BLaER1 treated with 17β-estradiol and CSF1 and Interleukin-3, amounts not matched to agents 10 nM and 100 nM (cell line): Measurements from ENCODE around the gene BLACAT1.
A peak's percentile ranks its signal among the peaks of the same experiment; 100 is the strongest.

ENCODE experiments used
- H3K27ac ChIP-seq, 11 experiments: shearing (Covaris generic); formaldehyde crosslinking; 2 replicates each; pipeline ENCODE4 v1.8.1; 2022
- H3K27me3 ChIP-seq, 11 experiments: shearing (Covaris generic); formaldehyde crosslinking; 2 replicates each; pipeline ENCODE4 v1.8.1; 2022
- H3K36me3 ChIP-seq, 11 experiments: shearing (Covaris generic); formaldehyde crosslinking; 2 replicates each; pipeline ENCODE4 v1.8.1; 2022
- H3K4me1 ChIP-seq, 10 experiments: shearing (Covaris generic); formaldehyde crosslinking; 2 replicates each; pipeline ENCODE4 v1.8.1; 2022
- H3K4me2 ChIP-seq, 11 experiments: shearing (Covaris generic); formaldehyde crosslinking; 2 replicates each; pipeline ENCODE4 v1.8.1; 2022
- H3K4me3 ChIP-seq, 10 experiments: shearing (Covaris generic); formaldehyde crosslinking; 2 replicates each; pipeline ENCODE4 v1.8.1; 2022
- H3K9ac ChIP-seq, 11 experiments: shearing (Covaris generic); formaldehyde crosslinking; 2 replicates each; pipeline ENCODE4 v1.8.1; 2022
- H3K9me3 ChIP-seq, 11 experiments: shearing (Covaris generic); formaldehyde crosslinking; replicated peaks in 1 of 11; 2 replicates each; pipeline ENCODE4 v1.8.1; 2022
- H4K20me1 ChIP-seq, 11 experiments: shearing (Covaris generic); formaldehyde crosslinking; 2 replicates each; pipeline ENCODE4 v1.8.1; 2022
- Cebpa-rat ChIP-seq, 11 experiments: shearing (Covaris generic); IDR thresholded peaks; 2 replicates each; pipeline ENCODE4 v1.8.1; 2022

The BLACAT1 gene

GRCh38 chr1:205497351-205497750 is 41.5 kb upstream of the BLACAT1 start:
- TF ChIP-seq Cebpa-rat (IDR thresholded peaks at IDR 0.05) = no peak
- no peak overlapping the region for H3K4me2 ChIP-seq
- H3K27me3 ChIP-seq = no peaks in the 10 kb centered on the region
- H3K4me3 ChIP-seq = no peak overlapping the region
- H3K27ac ChIP-seq = no peak overlapping the region
- no peaks in the 10 kb centered on the region for H3K36me3 ChIP-seq
- no peak overlapping the region for H3K9ac ChIP-seq
- peaks cover 0 to 12% (median 0%) of the 10 kb centered on the region in 11 experiments; a peak in 4 of 22 replicates for H4K20me1 ChIP-seq
- H3K4me1 ChIP-seq = peaks cover 11 to 33% (median 24%) of the 10 kb centered on the region in 10 experiments
- no peaks in the 10 kb centered on the region for H3K9me3 ChIP-seq

GRCh38 chr1:205496661-205497060 is 40.8 kb upstream of the BLACAT1 start:
- Histone ChIP-seq H3K9me3 (no peaks in the 10 kb centered on the region), H3K4me2 (no peak overlapping the region), H3K9ac (no peak overlapping the region), H4K20me1 (peaks cover 0 to 12% (median 0%) of the 10 kb centered on the region in 11 experiments; a peak in 4 of 22 replicates), H3K27me3 (no peaks in the 10 kb centered on the region), H3K27ac (no peak overlapping the region), H3K4me1 (peaks cover 18 to 39% (median 28%) of the 10 kb centered on the region in 10 experiments), H3K36me3 (no peaks in the 10 kb centered on the region), H3K4me3 (no peak overlapping the region)
- TF ChIP-seq Cebpa-rat (IDR thresholded peaks at IDR 0.05) = no peak

- TF ChIP-seq Cebpa-rat (IDR thresholded peaks at IDR 0.05) = no peak
- no peak overlapping the region for H3K4me3 ChIP-seq
- no peak overlapping the region for H3K9ac ChIP-seq
- no peak overlapping the region for H3K4me2 ChIP-seq
- peaks cover 18 to 29% (median 23%) of the 10 kb centered on the region in 10 experiments for H3K4me1 ChIP-seq
- H3K36me3 ChIP-seq = no peaks in the 10 kb centered on the region
- H4K20me1 ChIP-seq = peaks cover 0 to 12% (median 0%) of the 10 kb centered on the region in 11 experiments; a peak in 4 of 22 replicates
- H3K9me3 ChIP-seq = no peaks in the 10 kb centered on the region
- no peak overlapping the region for H3K27ac ChIP-seq
- H3K27me3 ChIP-seq = no peaks in the 10 kb centered on the region
These were observed 39.5 kb upstream of the BLACAT1 start for GRCh38 chr1:205495237-205495823.

- TF ChIP-seq Cebpa-rat (IDR thresholded peaks at IDR 0.05) = no peak
- H4K20me1 ChIP-seq = peaks cover 0 to 19% (median 0%) of the 10 kb centered on the region in 11 experiments; a peak in 4 of 22 replicates
- no peak overlapping the region for H3K27ac ChIP-seq
- H3K4me2 ChIP-seq = peak overlapping the region in 5 of 11 experiments; percentile 70 to 88 (median 82); a peak in 10 of 22 replicates
- H3K4me1 ChIP-seq = peaks cover 18 to 26% (median 23%) of the 10 kb centered on the region in 10 experiments
- no peak overlapping the region for H3K4me3 ChIP-seq
- H3K9me3 ChIP-seq = no peaks in the 10 kb centered on the region
- no peaks in the 10 kb centered on the region for H3K36me3 ChIP-seq
- peaks cover 0 to 5% (median 0%) of the 10 kb centered on the region in 11 experiments; a peak in 1 of 22 replicates for H3K27me3 ChIP-seq
- H3K9ac ChIP-seq = no peak overlapping the region
These were observed 38.3 kb upstream of the BLACAT1 start for GRCh38 chr1:205494115-205494514.

- Histone ChIP-seq H3K4me2 (peak overlapping the region; percentile 42 to 88 (median 77)), H3K27ac (peak overlapping the region in 2 of 11 experiments; percentile 14 to 18; a peak in 1 of 22 replicates), H3K27me3 (peaks cover 0 to 5% (median 0%) of the 10 kb centered on the region in 11 experiments; a peak in 1 of 22 replicates), H3K36me3 (no peaks in the 10 kb centered on the region), H3K4me1 (peaks cover 18 to 26% (median 23%) of the 10 kb centered on the region in 10 experiments), H3K4me3 (peak overlapping the region in 1 of 10 experiments; percentile 19; a peak in 1 of 20 replicates), H3K9me3 (no peaks in the 10 kb centered on the region), H3K9ac (peak overlapping the region in 2 of 11 experiments; percentile 18 to 23; a peak in 2 of 22 replicates), H4K20me1 (peaks cover 0 to 19% (median 0%) of the 10 kb centered on the region in 11 experiments; a peak in 4 of 22 replicates)
- no peak for TF ChIP-seq Cebpa-rat (IDR thresholded peaks at IDR 0.05)
These were observed 37.6 kb upstream of the BLACAT1 start for GRCh38 chr1:205493241-205494085.

- peak overlapping the region in 2 of 11 experiments; percentile 18 to 23; a peak in 2 of 22 replicates for H3K9ac ChIP-seq
- H3K27me3 ChIP-seq = peaks cover 0 to 5% (median 0%) of the 10 kb centered on the region in 11 experiments; a peak in 1 of 22 replicates
- peak overlapping the region in 2 of 11 experiments; percentile 14 to 18; a peak in 1 of 22 replicates for H3K27ac ChIP-seq
- peak overlapping the region; percentile 42 to 88 (median 77) for H3K4me2 ChIP-seq
- H3K9me3 ChIP-seq = no peaks in the 10 kb centered on the region
- H3K4me1 ChIP-seq = peaks cover 18 to 26% (median 23%) of the 10 kb centered on the region in 10 experiments
- no peak for TF ChIP-seq Cebpa-rat (IDR thresholded peaks at IDR 0.05)
- H4K20me1 ChIP-seq = peaks cover 0 to 19% (median 0%) of the 10 kb centered on the region in 11 experiments; a peak in 4 of 22 replicates
- no peaks in the 10 kb centered on the region for H3K36me3 ChIP-seq
- peak overlapping the region in 1 of 10 experiments; percentile 19; a peak in 1 of 20 replicates for H3K4me3 ChIP-seq
These were observed 36.9 kb upstream of the BLACAT1 start for GRCh38 chr1:205492774-205493173.

GRCh38 chr1:205492201-205492667 is 36.4 kb upstream of the BLACAT1 start:
- H3K9me3 ChIP-seq = no peaks in the 10 kb centered on the region
- no peak for TF ChIP-seq Cebpa-rat (IDR thresholded peaks at IDR 0.05)

GRCh38 chr1:205491794-205492193 is 35.9 kb upstream of the BLACAT1 start:
- H3K27ac ChIP-seq = no peak overlapping the region
- H3K36me3 ChIP-seq = no peaks in the 10 kb centered on the region
- no peak overlapping the region for H3K9ac ChIP-seq
- peak overlapping the region in 8 of 11 experiments; percentile 42 to 84 (median 72); a peak in 9 of 22 replicates for H3K4me2 ChIP-seq
- H4K20me1 ChIP-seq = peaks cover 0 to 23% (median 0%) of the 10 kb centered on the region in 11 experiments; a peak in 4 of 22 replicates
- H3K4me3 ChIP-seq = no peak overlapping the region
- TF ChIP-seq Cebpa-rat (IDR thresholded peaks at IDR 0.05) = no peak
- H3K27me3 ChIP-seq = peaks cover 0 to 5% (median 0%) of the 10 kb centered on the region in 11 experiments; a peak in 1 of 22 replicates
- no peaks in the 10 kb centered on the region for H3K9me3 ChIP-seq
- H3K4me1 ChIP-seq = peaks cover 18 to 26% (median 23%) of the 10 kb centered on the region in 10 experiments

More at GRCh38 chr1:205492201-205492667, 36.4 kb upstream of the BLACAT1 start:
- no peak overlapping the region for H3K9ac ChIP-seq
- H3K27ac ChIP-seq = no peak overlapping the region
- H3K4me1 ChIP-seq = peaks cover 18 to 26% (median 23%) of the 10 kb centered on the region in 10 experiments
- no peak overlapping the region for H3K4me3 ChIP-seq
- peaks cover 0 to 22% (median 0%) of the 10 kb centered on the region in 11 experiments; a peak in 4 of 22 replicates for H4K20me1 ChIP-seq
- H3K4me2 ChIP-seq = peak overlapping the region; percentile 42 to 88 (median 77)
- no peaks in the 10 kb centered on the region for H3K36me3 ChIP-seq
- peaks cover 0 to 5% (median 0%) of the 10 kb centered on the region in 11 experiments; a peak in 1 of 22 replicates for H3K27me3 ChIP-seq
